SIG-M5 (cell line): ENCODE results near the gene PRPF40B.
"Not testable (repeated sequence)": the region's sequence is repeated elsewhere in the genome, so short reads cannot be mapped to it uniquely, and the experiment has no call there.

Experiments
- DNase-seq: peaks from one replicate; lab custom pipeline; 2025; lab: John Stamatoyannopoulos, UW

Gene PRPF40B

DNA sequence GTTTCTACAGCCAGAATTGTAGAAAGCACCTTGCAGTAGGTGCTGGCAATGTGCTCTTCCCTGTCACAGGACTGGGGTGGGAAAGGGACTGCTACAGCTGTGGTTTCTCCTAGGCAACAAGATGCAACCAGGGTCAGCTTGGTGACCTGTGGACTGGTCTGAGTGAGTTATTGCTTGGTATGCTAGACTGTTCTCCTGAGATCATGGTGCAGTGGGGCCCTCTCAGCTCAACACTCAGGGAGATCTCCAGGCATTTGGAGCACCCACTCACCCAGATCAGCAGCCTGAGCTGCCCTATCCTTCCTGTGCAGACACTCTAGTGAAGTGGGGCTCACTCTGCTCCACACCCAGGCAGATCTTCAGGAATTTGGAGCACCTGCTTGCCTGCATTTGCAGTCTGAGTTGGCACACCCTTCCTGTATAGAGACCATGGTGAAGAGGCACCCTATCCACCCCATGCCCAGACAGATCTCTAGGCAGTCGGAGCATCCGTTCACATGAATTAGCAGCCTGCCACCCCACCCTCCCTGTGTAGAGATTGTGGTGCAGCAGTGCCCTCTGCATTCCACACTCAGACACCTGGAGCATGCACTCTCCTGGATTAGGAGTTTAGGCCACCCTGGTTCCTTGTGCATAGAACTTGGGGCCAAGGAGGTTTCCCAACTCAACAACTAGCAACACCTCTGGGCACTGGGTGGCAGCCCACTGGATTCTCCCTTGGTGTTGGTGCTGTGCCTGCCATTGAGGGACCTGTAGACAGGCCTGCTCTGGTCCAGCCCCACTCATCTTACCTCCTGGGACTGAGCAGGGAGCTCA lies 14.1 kb upstream of the PRPF40B start:
- no peak for DNase-seq

GRCh38 chr12:49609875-49610154 lies 13.5 kb upstream of the PRPF40B start:
- DNase-seq: no peak

DNA sequence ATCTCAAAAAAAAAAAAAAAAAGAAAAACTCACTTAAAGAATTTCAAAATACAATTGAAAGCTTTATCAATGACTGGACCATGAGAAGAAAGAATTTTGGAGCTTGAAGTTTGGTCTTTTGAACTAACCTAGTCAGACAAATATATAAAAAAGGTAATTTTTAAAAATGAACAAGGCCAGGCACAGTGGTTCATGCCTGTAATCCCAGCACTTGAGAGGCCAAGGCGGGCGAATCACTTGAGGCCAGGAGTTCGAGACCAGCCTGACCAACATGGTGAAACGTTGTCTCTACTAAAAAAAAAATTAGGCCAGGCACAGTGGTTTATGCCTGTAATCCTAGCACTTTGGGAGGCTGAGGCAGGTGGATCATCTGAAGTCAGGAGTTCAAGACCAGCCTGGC lies 12.6 kb upstream of the PRPF40B start:
- not testable (repeated sequence) for DNase-seq

GRCh38 chr12:49612210-49612609 lies 11.2 kb upstream of the PRPF40B start:
- DNase-seq: no peak

- no peak for DNase-seq
Measured at GRCh38 chr12:49615725-49616124, 7.6 kb upstream of the PRPF40B start.

GRCh38 chr12:49616533-49617219 lies 6.7 kb upstream of the PRPF40B start:
- DNase-seq: no peak

- no peak for DNase-seq
Measured at GRCh38 chr12:49618576-49618975, 4.8 kb upstream of the PRPF40B start.

GRCh38 chr12:49619286-49619685 lies 4.1 kb upstream of the PRPF40B start:
- DNase-seq: no peak

DNA sequence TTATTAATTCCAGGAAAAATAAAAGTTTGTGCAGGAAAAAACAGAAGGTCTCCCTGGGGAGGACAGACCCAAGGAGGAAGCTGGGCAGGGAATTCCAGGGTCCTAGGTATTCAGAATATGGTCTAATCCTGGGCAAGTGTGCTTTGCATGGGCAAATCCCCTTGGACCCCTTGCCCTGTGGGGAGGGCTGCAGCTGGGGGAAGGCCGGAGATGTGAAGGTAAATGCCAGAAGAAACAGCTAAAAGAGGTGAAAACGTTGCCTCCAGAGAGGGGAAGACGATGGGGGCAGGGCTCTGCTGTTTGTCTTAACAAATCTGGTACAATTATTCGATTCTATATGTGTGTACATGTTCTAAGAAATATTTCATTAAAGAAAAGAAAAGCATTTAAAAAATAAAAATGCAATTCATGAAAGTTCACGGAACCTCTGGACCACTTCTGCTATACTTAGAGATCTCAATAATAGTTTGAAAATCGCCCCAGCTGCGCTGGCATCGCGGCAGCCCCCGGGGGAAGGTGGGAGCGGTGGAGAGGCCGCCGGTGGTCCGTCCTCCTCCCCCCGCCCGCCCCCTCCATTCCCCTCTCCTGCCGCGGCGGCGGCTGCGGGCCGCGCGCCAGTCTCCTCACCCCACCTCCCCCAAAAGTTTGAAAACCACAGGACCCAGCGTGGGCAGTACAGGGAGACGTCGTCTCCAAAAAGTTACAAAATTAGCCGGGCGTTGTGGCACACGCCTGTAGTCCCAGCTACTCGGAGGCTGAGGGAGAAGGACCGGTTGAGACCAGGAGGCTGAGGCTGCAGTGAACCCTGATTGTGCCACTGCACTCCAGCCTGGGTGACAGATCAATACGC lies 1.5 kb upstream of the PRPF40B start:
- no peak for DNase-seq

DNA sequence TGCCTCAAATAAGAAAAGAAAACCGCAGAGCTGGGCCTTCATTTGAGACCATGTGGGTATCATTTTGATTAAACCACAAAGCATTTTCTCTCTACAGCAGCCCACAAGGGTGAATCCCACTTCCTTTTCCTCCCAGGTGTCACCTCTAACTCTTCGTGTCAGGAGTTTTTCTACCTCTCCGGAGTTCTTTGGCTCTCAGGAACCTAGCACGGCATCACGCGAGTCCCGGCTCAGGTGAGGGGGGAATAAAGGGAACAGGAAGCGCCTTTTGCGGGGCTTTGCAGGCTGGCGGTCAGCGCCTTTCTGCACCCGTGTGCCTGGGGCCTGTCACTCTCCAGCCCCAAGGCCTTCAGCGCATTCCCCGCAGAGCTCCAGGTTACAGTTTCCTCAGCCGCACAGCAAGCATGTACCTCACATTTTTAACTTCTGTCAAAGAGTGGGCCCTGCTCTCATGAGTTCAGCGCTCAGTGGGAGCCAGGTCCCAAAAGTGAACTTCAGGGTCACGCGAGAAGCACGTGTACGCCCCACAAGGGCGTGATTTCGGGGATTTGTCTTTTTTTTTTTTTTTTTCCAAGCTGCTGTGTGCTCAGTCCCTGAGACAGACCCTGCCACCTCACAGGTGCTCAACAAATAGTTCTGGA lies 740 bp upstream of the PRPF40B start:
- no peak for DNase-seq

DNA sequence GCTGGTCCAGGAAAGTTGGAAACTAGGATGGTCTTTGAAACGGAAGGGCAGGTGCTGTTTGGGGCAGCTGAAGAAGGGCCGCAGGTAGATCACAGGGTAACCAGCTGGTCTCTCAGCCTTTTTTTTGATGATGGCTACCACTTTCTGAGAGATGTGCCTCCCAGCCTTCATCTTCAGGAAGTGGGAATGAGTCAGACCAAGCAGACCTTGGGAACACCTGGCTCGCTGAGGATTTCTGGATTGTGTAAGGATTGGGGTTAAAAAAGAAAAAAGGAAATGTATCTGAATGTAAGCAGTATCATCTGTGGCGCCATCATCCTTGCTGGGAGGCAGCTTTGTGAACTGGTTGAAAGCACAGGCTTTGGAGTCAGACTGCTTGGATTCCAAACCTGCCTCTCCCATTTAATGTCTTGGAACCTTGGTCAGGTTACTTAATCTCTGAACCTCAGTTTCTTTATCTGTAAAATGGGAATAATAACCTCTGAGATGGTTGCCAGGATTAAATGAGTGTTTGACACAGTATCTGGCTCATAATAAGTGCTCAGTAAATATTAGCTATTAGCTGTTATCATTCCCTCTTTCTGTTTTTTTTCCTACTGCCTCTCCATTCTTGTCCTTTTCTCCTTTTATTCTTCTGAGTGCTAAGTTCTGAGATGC lies 1.7 kb downstream of the PRPF40B start:
- DNase-seq: no peak

DNA sequence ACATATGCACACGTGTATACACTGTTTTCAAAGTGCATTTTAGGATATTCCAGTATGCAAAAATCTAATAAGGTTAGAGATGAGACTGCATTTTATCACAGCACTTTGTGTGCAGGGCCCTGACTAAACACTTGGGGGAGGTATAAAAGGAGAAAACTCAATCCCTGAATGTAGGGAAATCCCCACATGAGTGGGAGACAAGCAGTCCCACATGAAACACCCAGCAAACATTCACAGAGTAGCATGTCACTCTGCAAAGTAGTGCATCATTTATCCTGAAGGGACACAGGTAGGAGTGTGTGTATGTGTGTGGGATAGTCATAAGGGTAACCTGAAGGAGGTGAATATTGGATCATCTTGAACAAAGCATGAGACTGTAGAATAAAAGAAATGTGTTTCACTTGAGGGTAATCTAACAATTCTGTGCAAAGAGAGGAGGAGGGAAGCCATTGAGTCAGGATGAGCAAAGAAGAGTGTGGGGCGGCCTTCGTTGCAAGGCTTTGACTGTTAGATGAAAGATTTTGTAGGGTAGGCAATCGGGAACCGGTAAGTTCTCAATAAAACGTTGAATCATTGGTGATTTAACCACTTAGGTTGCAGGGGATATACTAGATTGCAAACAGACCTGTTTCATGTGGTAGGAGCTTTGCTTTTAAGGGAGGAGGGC lies 2.9 kb downstream of the PRPF40B start:
- DNase-seq: no peak

DNA sequence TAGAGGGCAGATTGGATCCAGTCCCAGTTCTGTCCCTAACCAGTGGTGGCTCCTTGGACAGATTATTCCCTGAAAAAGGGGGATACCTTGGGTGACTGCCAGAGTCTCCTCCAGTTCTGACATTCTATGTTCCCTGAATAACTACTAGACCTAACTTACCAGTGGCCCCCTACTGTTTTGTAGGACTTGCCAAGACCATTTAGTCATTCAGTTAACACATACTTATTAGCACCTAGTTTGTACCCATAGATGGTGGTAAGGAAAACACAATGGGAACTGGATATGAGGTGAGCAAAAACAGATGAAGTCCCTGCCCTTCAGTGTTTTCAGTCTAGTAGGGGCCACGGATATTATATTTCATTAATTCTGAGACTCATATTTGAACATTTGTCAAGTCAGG lies 3.5 kb downstream of the PRPF40B start:
- no peak for DNase-seq

- DNase-seq: no peak
Measured at GRCh38 chr12:49627752-49628360, 4.5 kb downstream of the PRPF40B start.

DNA sequence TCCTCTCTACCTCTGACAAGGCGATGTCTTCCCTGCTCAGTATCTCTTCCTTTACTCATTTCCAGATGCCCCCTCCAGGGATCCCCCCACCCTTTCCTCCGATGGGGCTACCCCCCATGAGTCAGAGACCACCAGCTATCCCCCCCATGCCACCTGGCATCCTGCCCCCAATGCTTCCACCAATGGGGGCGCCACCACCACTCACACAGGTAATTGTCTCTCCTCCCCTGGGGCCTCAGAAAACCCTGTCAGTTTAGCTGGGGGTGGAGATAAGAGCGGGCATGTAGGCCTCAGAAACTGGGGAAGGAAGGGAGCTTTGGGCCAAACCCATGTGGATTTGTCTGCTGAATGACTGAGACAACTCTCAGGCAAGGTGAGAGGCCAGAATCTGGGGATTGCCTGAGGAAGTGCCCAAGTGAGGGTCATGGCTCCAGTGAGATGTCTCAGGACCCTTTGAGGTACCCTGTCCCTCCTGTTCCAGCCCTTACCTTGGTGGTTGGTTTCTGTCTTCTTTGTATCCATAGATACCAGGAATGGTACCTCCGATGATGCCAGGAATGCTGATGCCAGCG lies 8.1 kb downstream of the PRPF40B start:
- no peak for DNase-seq

DNA sequence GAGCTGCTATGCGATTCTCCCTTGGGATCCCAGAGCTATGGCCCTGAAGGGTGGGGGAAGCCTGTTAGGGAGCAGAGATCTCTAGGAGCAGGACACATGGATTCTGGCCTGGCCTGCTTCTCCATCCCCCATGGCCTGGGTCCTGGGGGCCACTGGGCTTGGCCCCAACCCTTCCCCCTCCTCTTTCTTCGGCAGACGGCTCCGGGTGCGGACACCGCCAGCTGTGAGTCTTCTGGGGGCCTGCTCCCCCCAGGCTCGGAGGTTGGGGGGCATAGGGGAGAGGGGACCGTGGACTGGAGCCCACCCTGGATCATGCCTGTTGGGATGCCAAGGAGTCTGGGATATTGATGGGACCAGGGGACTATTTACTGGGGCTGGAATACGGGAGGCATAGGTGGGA lies 9.0 kb downstream of the PRPF40B start:
- DNase-seq: no peak

GRCh38 chr12:49632986-49633702 lies 9.8 kb downstream of the PRPF40B start:
- DNase-seq: no peak

DNA sequence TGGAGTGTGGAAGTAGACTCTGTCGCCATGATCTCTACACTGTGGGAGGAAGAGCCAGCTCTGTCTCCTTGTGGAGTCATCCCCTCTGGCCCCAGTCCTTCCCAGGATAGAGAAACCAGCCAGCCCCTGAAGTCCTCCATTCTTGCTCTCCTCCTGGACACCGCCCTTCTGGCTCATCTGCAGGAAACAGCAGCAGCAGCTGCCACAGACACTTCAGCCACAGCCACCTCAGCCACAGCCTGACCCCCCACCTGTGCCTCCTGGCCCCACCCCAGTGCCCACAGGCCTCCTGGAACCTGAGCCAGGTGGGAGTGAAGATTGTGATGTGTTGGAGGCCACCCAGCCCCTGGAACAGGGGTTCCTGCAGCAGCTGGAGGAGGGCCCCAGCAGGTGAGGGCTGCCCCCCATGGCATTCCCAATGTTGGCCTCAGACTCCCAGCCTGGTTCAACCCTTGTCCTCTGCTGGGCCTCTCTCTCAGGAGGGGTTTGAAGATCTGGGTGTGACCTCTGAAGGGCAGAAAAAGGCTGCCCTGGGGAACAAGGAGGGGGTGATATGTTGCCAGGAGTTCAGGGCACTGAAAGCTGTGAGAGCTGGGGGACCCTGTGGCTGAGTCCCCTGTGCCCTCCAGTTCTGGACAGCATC lies 10.5 kb downstream of the PRPF40B start:
- DNase-seq: no peak

GRCh38 chr12:49635036-49635435 lies 11.7 kb downstream of the PRPF40B start:
- no peak for DNase-seq
